Esophagus (tissue), 2 donors: ENCODE results near the gene ALPG. TPM values are rescaled to one million over a fixed set of nuclear protein-coding genes. Genes with fewer than 3 reads are reported as not detected.
"Not testable (repeated sequence)": the region's sequence is repeated elsewhere in the genome, so short reads cannot be mapped to it uniquely, and the experiment has no call there.

Experiments used
- H3K27ac ChIP-seq, 2 donors: one replicate each; pipeline ENCODE4 v1.5.1; 2013; ENCODE audit warnings: low read depth in 2 of 2, mild to moderate bottlenecking in 2 of 2, inconsistent platforms in 1 of 2, low read length in 1 of 2, moderate library complexity in 1 of 2
- H3K27me3 ChIP-seq, 2 donors: one replicate each; pipeline ENCODE4 v1.6.1; 2013; ENCODE audit warnings: low read length in 2 of 2, control low read depth in 1 of 2, mild to moderate bottlenecking in 1 of 2; ENCODE audit not compliant: insufficient read depth in 2 of 2, control insufficient read depth in 1 of 2
- H3K36me3 ChIP-seq, 2 donors: one replicate each; pipeline ENCODE4 v1.6.1; 2013; ENCODE audit warnings: low read length in 1 of 2; ENCODE audit not compliant: control insufficient read depth in 2 of 2, insufficient read depth in 2 of 2
- H3K4me1 ChIP-seq, 2 donors: one replicate each; pipeline ENCODE4 v1.6.1; 2013; ENCODE audit warnings: low read length in 1 of 2; ENCODE audit not compliant: control insufficient read depth in 2 of 2, insufficient read depth in 2 of 2
- H3K4me3 ChIP-seq, 2 donors: one replicate each; pipeline ENCODE4 v1.5.1; 2013; ENCODE audit warnings: low read length in 2 of 2, mild to moderate bottlenecking in 2 of 2, low read depth in 1 of 2, moderate library complexity in 1 of 2
- H3K9me3 ChIP-seq, 2 donors: one replicate each; pipeline ENCODE4 v1.6.1; 2013; ENCODE audit warnings: mild to moderate bottlenecking in 2 of 2, low read depth in 1 of 2, low read length in 1 of 2, moderate library complexity in 1 of 2; ENCODE audit not compliant: control insufficient read depth in 2 of 2, insufficient read depth in 1 of 2
- WGBS, 2 donors: extraction: QIAGEN DNeasy Blood & Tissue Kit; methylation state at CpG; one replicate each; pipeline ENCODE4 v1.1.7; 2013; 5-methylcytosine and 5-hydroxymethylcytosine counted together
- polyA plus RNA-seq, 2 donors: library from polyadenylated mRNA; stranded (reverse); fragments of 200-250 nt; gene quantifications; one replicate each; pipeline ENCODE4 v1.2.3, GENCODE V29; 2013
- donor health status: healthy with polysubstance abuse.
- donor health status: Bipolar disorder and iron deficiency.

ALPG gene
- polyA plus RNA-seq, 2 donors: not detected

DNA sequence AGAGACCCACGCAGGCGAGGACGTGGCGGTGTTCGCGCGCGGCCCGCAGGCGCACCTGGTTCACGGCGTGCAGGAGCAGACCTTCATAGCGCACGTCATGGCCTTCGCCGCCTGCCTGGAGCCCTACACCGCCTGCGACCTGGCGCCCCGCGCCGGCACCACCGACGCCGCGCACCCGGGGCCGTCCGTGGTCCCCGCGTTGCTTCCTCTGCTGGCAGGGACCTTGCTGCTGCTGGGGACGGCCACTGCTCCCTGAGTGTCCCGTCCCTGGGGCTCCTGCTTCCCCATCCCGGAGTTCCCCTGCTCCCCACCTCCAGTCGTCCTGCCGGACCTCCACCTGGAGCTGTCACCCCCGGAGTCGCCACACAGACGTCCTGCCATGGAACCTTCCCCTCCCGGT, 3.0 kb downstream of the ALPG start:
- H3K9me3 ChIP-seq, H3K27ac ChIP-seq, H3K4me1 ChIP-seq, H3K27me3 ChIP-seq, H3K36me3 ChIP-seq, H3K4me3 ChIP-seq: not testable (repeated sequence)
- 54 to 66% methylated on average over 27 to 40 of the region's 40 CpGs for WGBS, 2 donors

GRCh38 chr2:232410238-232410900, 3.7 kb downstream of the ALPG start:
- Histone ChIP-seq H3K4me3 (no peak overlapping the region), H3K4me1 (no peaks in the 10 kb centered on the region), H3K27ac (no peak overlapping the region), H3K27me3 (peaks cover 0 to 2% of the 10 kb centered on the region in 2 donors), H3K36me3 (no peaks in the 10 kb centered on the region), H3K9me3 (no peaks in the 10 kb centered on the region)
- 82% methylated on average over 7 of the region's 7 CpGs for WGBS, 2 donors

- 86 to 87% methylated on average over 6 of the region's 6 CpGs for WGBS, 2 donors
- H3K4me1 ChIP-seq: no peaks in the 10 kb centered on the region
- peaks cover 0 to 2% of the 10 kb centered on the region in 2 donors for H3K27me3 ChIP-seq
- H3K36me3 ChIP-seq: no peaks in the 10 kb centered on the region
- H3K27ac ChIP-seq: no peak overlapping the region
- no peaks in the 10 kb centered on the region for H3K9me3 ChIP-seq
- no peak overlapping the region for H3K4me3 ChIP-seq
Observed at GRCh38 chr2:232411901-232412629, 5.4 kb downstream of the ALPG start.

DNA sequence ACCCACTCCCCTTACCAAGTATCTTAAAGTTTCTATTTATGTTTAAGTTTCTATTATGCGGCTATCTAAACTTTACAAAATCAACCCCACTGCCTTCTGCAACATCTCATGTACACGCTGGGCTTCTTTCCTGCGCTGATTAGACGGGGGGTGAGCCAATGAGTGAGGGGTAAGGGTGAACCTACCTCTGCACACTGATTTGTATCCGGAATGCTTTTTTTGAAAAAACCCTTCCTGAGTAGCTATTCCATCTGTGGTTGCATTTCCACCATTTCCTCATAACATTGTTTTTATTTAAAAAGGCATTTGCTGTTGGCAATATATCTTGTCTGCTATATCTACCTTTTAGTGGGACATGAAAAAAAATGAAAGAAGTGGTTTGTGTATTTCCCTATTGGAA, 6.3 kb downstream of the ALPG start:
- Histone ChIP-seq H3K9me3 (no peaks in the 10 kb centered on the region), H3K4me3 (no peak overlapping the region), H3K36me3 (no peaks in the 10 kb centered on the region), H3K4me1 (no peaks in the 10 kb centered on the region), H3K27ac (no peak overlapping the region), H3K27me3 (peaks cover 0 to 2% of the 10 kb centered on the region in 2 donors)
- 51 to 61% methylated on average over 5 of the region's 5 CpGs for WGBS, 2 donors

DNA sequence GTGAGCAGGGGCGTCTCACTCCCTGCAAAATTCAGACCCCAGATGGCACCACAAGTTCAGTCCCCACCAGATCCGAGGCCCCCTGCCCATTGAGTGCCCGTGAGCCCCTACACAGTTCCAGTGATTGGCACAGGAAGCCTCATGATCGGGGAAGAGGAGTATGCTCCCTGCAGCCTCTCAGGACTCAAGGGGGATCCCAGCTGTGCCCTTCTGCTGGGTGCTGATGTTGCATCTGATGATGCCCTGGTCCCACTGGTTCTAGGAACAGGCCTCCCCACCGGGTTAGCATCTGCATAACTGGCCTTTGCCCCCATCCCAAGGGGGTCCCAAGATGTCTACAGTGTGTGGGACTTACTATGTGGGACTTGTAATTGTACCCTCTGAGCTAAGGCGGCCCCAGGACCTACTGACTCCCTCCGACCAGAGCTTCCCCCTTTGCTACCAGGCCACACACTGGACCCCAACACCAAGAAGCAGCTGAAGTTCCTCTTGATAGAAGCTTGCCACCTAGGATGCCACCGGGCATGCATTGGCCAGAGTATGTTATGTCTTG, 8.6 kb downstream of the ALPG start:
- Histone ChIP-seq H3K4me3 (no peak overlapping the region), H3K9me3 (no peaks in the 10 kb centered on the region), H3K36me3 (no peaks in the 10 kb centered on the region), H3K27ac (no peak overlapping the region), H3K27me3 (peaks cover 6 to 10% of the 10 kb centered on the region in 2 donors), H3K4me1 (peaks cover 12 to 14% of the 10 kb centered on the region in 2 donors)
- WGBS, 2 donors: 86 to 89% methylated on average over 8 of the region's 8 CpGs

- peaks cover 7 to 13% of the 10 kb centered on the region in 2 donors for H3K27me3 ChIP-seq
- no peaks in the 10 kb centered on the region for H3K36me3 ChIP-seq
- 90 to 93% methylated on average over 12 of the region's 12 CpGs for WGBS, 2 donors
- no peak overlapping the region for H3K27ac ChIP-seq
- no peak overlapping the region for H3K4me3 ChIP-seq
- H3K4me1 ChIP-seq: peaks cover 15 to 19% of the 10 kb centered on the region in 2 donors
- no peaks in the 10 kb centered on the region for H3K9me3 ChIP-seq
Observed at GRCh38 chr2:232415736-232416520, 9.3 kb downstream of the ALPG start.

DNA sequence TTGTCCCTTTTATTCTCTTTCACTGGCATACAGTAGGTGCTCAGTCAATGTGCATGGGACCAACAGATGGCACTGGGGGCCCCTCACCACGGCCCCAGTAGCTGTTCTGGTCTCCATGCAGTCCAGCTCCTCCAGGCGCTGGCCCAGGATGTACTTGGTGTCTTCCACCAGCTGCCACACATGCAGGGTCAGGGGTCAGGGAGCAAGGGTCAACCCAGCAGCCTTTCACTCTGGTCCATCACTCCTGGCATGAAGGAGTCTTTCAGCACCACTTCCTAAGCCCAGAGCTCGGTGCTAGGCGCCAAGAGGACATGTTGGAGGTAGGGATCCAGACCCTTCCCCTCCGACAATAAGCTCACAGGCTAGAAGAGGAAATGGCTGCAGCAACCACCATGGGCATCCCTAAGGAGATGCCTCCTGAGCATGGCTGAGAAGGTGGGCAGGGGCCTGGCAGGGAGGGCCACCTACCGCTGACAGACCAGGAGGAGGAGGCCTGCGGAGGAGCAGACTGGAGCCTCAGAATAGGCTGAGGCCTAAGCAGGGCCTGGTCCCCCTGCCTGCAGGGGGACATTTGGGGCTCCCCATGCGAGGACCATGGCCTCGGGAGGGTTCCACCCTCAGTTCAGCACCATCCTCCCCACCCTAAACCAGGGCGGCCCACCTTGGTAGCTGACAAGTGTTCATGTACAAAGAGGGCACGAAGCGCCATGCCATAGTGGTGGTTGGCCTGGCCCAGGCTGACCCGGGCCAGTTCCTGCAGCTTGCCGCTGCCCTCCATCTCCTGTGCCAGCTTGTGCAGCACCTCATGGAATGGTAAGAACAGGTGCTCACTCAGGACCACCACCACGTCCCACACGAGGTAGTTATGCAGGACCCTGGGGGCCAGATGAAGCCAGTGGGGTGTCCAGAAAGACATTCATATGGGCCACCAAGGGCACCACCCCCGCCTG, 10.2 kb downstream of the ALPG start:
- Histone ChIP-seq H3K27me3 (peaks cover 7 to 18% of the 10 kb centered on the region in 2 donors), H3K4me3 (no peak overlapping the region), H3K27ac (no peak overlapping the region), H3K36me3 (no peaks in the 10 kb centered on the region), H3K9me3 (no peaks in the 10 kb centered on the region), H3K4me1 (peaks cover 15 to 22% of the 10 kb centered on the region in 2 donors)
- 87 to 90% methylated on average over 16 to 17 of the region's 17 CpGs for WGBS, 2 donors

- Histone ChIP-seq H3K4me1 (peaks cover 15 to 22% of the 10 kb centered on the region in 2 donors), H3K27me3 (peaks cover 7 to 18% of the 10 kb centered on the region in 2 donors), H3K4me3 (no peak overlapping the region), H3K27ac (no peak overlapping the region), H3K36me3 (no peaks in the 10 kb centered on the region), H3K9me3 (peaks cover 0 to 4% of the 10 kb centered on the region in 2 donors)
- 67 to 80% methylated on average over 5 of the region's 5 CpGs for WGBS, 2 donors
Observed at GRCh38 chr2:232417489-232417888, 10.8 kb downstream of the ALPG start.
